GM19043 (cell line): ENCODE data around the gene ADM5.
"Not testable (repeated sequence)": the region's sequence is repeated elsewhere in the genome, so short reads cannot be mapped to it uniquely, and the experiment has no call there.

ENCODE experiments used
- ATAC-seq: cut with Tn5 transposase; IDR thresholded peaks from one replicate; pipeline ENCODE4 v1.9.1; 2021; ENCODE audit warnings: low read depth; ENCODE audit not compliant: unreplicated experiment

The ADM5 gene

GRCh38 chr19:49699364-49699763 is 10.0 kb downstream of the ADM5 start:
- ATAC-seq, result no peak

GRCh38 chr19:49700563-49700962 is 11.2 kb downstream of the ADM5 start:
- ATAC-seq, result no peak

DNA sequence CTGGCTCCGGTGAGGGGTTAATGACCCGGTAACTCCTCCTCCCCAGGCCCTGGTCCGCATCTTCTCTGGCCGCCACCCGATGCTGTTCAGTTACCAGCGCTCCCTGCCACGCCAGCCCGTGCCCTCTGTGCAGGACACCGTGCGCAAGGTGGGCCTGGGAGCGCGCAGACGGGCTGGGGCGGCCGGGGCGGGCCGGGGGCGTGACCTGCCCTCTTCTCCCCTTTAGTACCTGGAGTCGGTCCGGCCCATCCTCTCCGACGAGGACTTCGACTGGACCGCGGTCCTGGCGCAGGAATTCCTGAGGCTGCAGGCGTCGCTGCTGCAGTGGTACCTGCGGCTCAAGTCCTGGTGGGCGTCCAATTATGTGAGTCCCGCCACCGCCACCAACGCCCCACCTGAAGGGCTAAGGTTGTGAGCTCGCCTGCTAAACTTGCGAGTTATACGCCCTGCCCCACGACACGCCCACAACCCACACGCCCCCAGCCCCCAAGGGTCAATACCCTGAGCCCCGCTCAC is 11.9 kb downstream of the ADM5 start:
- no peak for ATAC-seq

DNA sequence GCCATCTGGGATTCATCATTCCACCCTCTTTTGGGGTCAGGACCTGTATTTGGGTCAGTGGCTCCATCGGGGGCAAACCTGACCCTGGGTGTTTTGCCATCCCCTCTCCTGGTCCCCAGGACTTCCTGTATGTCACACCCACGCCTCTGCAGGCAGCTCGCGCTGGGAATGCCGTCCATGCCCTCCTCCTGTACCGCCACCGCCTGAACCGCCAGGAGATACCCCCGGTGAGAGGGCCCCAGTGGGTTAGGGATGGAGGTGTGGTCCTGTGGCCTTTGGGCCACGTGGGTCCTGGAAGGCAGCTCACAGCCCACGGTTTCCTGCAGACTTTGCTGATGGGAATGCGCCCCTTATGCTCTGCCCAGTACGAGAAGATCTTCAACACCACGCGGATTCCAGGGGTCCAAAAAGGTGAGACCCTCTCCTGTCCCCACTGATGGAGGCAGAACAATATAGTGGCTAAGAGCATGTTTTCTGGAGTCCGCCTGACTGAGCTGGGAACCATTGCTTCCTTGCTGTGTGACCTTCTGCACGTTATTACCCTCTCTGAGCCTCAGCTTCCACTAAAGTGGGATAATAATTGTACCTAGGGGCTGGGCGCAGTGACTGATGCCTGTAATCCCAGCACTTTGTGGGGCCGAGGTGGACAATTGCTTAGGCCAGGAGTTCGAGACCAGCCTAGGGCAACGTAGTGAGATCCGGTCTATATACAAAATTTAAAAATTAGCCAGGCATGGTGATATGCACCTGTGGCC is 15.7 kb downstream of the ADM5 start:
- ATAC-seq, result no peak

DNA sequence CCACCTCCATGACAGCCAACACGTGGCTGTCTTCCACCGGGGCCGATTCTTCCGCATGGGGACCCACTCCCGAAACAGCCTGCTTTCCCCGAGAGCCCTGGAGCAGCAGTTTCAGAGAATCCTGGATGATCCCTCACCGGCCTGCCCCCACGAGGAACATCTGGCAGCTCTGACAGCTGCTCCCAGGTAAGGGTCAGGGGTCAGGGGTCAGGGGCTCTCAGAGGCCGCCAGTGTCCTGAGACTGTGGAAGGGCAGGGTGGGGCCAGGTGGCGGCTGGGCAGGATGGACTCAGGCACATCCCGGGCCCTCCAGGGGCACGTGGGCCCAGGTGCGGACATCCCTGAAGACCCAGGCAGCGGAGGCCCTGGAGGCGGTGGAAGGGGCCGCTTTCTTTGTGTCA is 16.5 kb downstream of the ADM5 start:
- no peak for ATAC-seq

DNA sequence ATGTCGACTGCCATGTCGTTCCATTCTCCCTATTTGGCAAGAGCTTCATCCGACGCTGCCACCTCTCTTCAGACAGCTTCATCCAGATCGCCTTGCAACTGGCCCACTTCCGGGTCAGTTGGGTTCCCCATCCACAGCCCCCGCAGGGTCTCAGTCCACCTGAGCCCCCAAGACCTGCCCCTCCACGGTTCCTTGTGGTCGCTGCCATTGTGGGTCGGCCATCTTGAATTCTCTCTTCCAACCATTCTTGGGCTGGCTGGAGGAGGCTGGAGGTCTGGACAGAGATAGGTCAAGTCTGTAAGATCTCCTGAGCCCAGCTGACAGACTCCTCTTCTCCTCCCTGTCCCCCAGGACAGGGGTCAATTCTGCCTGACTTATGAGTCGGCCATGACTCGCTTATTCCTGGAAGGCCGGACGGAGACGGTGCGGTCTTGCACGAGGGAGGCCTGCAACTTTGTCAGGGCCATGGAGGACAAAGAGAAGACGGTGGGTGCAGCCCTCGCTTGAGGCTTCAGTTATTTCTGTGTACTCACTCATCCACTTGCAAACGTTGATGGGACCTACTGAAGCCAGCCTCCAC is 21.1 kb downstream of the ADM5 start:
- no peak for ATAC-seq

DNA sequence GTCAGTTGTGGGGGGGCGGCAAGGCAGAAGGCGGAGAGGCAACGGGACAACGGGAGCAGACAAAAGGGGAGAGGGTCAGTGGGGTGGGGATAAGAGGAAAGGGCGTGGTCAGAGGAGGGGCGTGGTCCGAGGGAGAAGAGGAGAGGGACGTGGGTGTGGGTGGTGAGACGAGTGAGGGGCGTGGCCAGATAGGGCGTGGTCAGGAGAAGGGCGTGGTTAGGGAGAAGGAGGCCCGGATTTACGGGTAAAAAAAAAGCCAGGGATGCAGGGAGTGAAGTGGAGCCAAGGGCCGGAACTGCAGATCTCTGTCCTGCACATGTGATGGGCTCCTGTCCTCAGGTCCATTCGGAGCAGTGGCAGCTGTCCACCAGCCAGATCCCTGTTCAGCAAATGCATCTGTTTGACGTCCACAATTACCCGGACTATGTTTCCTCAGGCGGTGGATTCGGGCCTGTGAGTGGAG is 23.0 kb downstream of the ADM5 start:
- ATAC-seq, result no peak

DNA sequence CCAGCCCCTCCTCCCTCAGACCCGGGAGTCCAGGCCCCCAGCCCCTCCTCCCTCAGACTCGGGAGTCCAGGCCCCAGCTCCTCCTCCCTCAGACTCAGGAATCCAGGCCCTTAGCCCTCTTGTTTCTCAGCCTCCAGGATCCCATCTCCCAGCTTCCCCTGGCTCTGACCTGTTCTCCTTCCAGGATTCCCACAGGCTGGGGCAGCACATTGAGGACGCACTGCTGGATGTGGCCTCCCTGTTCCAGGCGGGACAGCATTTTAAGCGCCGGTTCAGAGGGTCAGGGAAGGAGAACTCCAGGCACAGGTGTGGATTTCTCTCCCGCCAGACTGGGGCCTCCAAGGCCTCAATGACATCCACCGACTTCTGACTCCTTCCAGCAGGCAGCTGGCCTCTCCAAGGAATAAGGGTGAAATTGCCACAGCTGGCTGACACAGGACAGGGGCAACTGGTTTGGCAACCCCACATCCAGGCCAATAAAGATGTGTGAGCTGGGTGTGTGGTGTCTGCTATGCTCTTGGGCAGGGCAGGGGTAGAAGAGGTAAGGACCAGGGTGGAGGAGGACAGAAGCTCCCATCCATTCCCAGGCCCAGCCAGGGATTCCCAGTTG is 23.9 kb downstream of the ADM5 start:
- no peak for ATAC-seq

GRCh38 chr19:49716154-49716553 is 26.8 kb downstream of the ADM5 start:
- ATAC-seq, result no peak

DNA sequence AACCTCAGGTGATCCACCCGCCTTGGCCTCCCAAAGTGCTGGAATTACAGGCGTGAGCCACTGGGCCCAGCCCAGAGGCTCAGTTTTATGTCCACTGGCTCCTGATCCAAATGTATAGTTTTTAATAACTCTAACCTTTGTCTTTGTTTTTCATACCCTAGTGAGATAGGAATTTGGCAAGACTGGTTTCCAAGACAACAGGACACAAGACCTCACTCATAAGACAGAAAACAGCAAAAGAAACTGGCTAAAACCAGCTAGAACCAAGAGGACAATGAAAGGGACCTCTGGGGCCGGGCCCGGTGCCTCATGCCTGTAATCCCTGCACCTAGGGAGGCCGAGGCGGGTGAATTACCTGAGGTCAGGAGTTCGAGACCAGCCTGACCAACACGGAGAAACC is 29.1 kb downstream of the ADM5 start:
- no peak for ATAC-seq

DNA sequence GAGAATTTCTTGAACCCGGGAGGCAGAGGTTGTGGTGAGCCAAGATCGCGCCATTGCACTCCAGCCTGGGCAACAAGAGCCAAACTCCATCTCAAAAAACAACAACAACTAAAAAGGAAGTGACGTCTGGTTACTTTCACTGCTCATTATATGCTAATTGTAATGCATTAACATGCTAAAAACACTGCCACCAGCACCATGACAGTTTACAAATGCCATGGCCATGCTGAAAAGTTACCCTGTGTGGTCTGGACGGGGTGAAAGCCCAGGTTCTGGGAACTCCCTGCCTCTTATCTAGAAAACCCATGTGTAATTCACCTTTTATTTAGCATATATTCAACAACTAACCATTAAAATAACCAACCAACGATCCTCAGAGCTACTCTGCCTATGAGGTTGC is 29.6 kb downstream of the ADM5 start:
- ATAC-seq, result no peak

DNA sequence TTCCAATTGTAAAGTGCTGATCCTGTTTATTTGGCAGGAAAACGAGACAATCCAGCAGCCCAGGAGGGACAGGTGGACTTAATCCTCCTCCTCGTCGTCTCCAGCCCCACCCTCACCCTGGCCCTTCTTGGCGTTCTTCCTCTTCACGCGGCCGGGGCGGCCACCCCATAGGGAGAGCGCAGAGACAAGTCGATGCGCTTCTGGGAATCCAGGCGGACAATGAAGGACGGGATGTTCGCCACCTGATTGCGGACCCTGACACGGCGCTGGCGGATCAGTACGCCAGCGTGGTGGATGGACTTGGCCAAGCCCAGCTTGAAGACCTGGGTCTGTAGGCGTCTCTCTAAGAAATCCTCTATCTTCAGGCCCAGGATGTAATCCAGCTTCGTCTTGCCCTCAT is 30.0 kb downstream of the ADM5 start:
- ATAC-seq, result not testable (repeated sequence)

- ATAC-seq, result no peak
Observed at GRCh38 chr19:49727217-49728030, 38.0 kb downstream of the ADM5 start.

DNA sequence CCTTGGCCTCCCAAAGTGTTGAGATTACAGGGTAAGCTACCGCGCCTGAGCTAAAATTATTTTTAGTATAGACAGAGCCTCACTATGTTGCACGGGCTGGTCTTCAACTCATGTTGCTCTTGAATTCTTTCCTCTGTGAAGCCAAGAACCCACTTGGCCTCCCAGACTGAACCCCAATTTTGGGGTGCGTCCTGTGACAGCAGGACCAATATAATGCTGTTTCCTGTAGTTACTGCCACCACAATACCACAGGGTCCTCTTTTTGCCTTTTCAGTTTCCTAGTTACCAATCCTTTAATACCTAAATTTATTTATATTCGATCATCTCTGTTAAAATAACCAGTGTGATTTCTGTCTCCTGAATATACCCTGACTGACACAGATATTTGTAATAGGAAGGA is 40.8 kb downstream of the ADM5 start:
- ATAC-seq, result no peak

DNA sequence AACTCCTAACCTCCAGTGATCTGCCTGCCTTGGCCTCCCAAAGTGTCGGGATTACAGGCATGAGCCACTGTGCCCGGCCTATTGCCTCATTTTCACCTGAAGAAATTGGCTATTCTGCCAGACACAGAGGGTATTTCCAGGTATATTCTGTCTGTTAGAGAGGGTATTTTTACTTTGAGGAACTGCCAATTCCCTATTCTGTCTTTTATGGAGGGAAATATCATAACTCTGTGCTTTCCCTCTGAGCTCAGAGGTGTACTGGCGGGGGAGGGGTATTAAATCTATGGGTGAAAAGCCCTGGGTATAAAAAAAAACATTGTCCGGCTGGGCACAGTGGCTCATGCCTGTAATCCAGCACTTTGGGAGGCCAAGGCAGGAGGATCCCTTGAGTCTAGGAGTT is 48.9 kb downstream of the ADM5 start:
- no peak for ATAC-seq

DNA sequence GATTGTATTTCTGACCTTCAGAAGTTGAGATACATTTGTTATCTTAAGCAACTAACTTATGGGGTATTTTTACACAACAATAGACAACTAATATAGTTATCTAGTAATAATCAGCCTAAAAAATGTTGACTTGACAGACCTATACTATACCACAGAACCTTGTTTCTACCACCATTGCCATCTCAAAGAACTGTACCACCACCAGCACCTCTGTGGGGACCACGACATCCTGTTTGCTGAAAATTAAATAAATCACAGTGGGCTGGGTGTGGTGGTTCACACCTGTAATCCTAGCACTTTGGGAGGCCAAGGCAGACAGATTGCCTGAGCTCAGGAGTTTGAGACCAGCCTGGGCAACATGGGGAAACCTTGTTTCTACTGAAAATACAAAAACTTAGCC is 49.7 kb downstream of the ADM5 start:
- ATAC-seq, result no peak

- ATAC-seq, result no peak
Observed at GRCh38 chr19:49739933-49740332, 50.5 kb downstream of the ADM5 start.
